GM23338 (cell line): ENCODE data around the gene CEACAM21. TPM values are rescaled to one million over a fixed set of nuclear protein-coding genes. Genes with fewer than 3 reads are reported as not detected.

Experiments
- ATAC-seq: fragments of 200-7000 bp; cut with Tn5 transposase; 3 replicates; pipeline ENCODE4 v1.9.1; 2020
- DNase-seq: peaks from one replicate; pipeline ENCODE4 v3.0.0-alpha.2; 2015; ENCODE audit warnings: low spot score
- H2AFZ ChIP-seq: fragments of 200-600 bp; sonication (generic); 2 replicates; pipeline ENCODE4 v1.8.0; 2016; ENCODE audit warnings: antibody characterized with exemption, mild to moderate bottlenecking, moderate library complexity
- H3F3A ChIP-seq: fragments of 200-600 bp; sonication (generic); replicated peaks from 2 replicates; pipeline ENCODE4 v1.8.0; 2017; ENCODE audit warnings: antibody characterized with exemption, mixed run types, low read depth
- H3K27ac ChIP-seq: fragments of 200-600 bp; sonication (generic); 2 replicates; pipeline ENCODE4 v1.6.1; 2016; ENCODE audit warnings: low read depth
- H3K27me3 ChIP-seq: fragments of 200-600 bp; sonication (generic); 2 replicates; pipeline ENCODE4 v1.8.0; 2016; ENCODE audit warnings: mild to moderate bottlenecking, mixed run types, moderate library complexity; ENCODE audit not compliant: insufficient read depth
- H3K36me3 ChIP-seq: fragments of 200-600 bp; sonication (generic); 2 replicates; pipeline ENCODE4 v1.8.0; 2016; ENCODE audit warnings: mild to moderate bottlenecking; ENCODE audit not compliant: insufficient read depth
- H3K4me1 ChIP-seq: fragments of 200-600 bp; sonication (generic); 2 replicates; pipeline ENCODE4 v1.8.0; 2016; ENCODE audit warnings: mild to moderate bottlenecking, moderate library complexity; ENCODE audit not compliant: insufficient read depth
- H3K4me2 ChIP-seq: fragments of 200-600 bp; sonication (generic); 2 replicates; pipeline ENCODE4 v1.7.1; 2017; ENCODE audit warnings: mixed run types
- H3K4me3 ChIP-seq: fragments of 200-600 bp; sonication (generic); 2 replicates; pipeline ENCODE4 v1.6.1; 2016; ENCODE audit warnings: mixed run types
- H3K79me2 ChIP-seq: fragments of 200-600 bp; sonication (generic); replicated peaks from 2 replicates; pipeline ENCODE4 v1.8.0; 2017; ENCODE audit warnings: mild to moderate bottlenecking; ENCODE audit not compliant: insufficient read depth
- H3K9me2 ChIP-seq: fragments of 200-600 bp; sonication (generic); 2 replicates; pipeline ENCODE4 v1.8.0; 2017; ENCODE audit not compliant: insufficient read depth
- H4K20me1 ChIP-seq: fragments of 200-600 bp; sonication (generic); replicated peaks from 2 replicates; pipeline ENCODE4 v1.8.0; 2017; ENCODE audit warnings: mild to moderate bottlenecking; ENCODE audit not compliant: insufficient read depth
- H3K27ac Mint-ChIP-seq: 2 replicates; pipeline ENCODE4 v1.8.0; 2020; ENCODE audit warnings: inconsistent platforms, mild to moderate bottlenecking, moderate library complexity, mixed read lengths
- H3K27me3 Mint-ChIP-seq: 3 replicates; pipeline ENCODE4 v1.8.0; 2022; ENCODE audit warnings: low read depth, mild to moderate bottlenecking, moderate library complexity, mixed read lengths, inconsistent platforms; ENCODE audit not compliant: insufficient read depth, poor library complexity
- H3K36me3 Mint-ChIP-seq: 3 replicates; pipeline ENCODE4 v1.8.0; 2021; ENCODE audit warnings: low read depth, mild to moderate bottlenecking, inconsistent platforms, moderate library complexity, mixed read lengths
- H3K4me1 Mint-ChIP-seq: 3 replicates; pipeline ENCODE4 v1.8.0; 2020; ENCODE audit warnings: mild to moderate bottlenecking, inconsistent platforms, mixed read lengths
- H3K4me3 Mint-ChIP-seq: 3 replicates; pipeline ENCODE4 v1.8.0; 2021; ENCODE audit warnings: moderate library complexity, mild to moderate bottlenecking, inconsistent platforms, mixed read lengths
- H3K9me3 Mint-ChIP-seq: 3 replicates; pipeline ENCODE4 v1.8.0; 2020; ENCODE audit warnings: moderate library complexity, mild to moderate bottlenecking, inconsistent platforms, mixed read lengths
- CREB1 ChIP-seq: fragments of 250-450 bp; sonication (Bioruptor Pico); IDR thresholded peaks from 2 replicates; pipeline ENCODE4 v1.5.0; 2020; ENCODE audit warnings: low read depth, mild to moderate bottlenecking, moderate library complexity
- EZH2 ChIP-seq: fragments of 200-600 bp; sonication (generic); IDR thresholded peaks from one replicate; pipeline ENCODE4 v1.8.0; 2017; ENCODE audit warnings: antibody characterized with exemption, mild to moderate bottlenecking, low read depth; ENCODE audit not compliant: unreplicated experiment
- EZH2phosphoT487 ChIP-seq: fragments of 200-600 bp; sonication (generic); IDR thresholded peaks from one replicate; pipeline ENCODE4 v1.8.1; 2018; ENCODE audit warnings: antibody characterized with exemption; ENCODE audit not compliant: unreplicated experiment
- JUNB ChIP-seq: IDR thresholded peaks from one replicate; pipeline ENCODE4 v1.6.1; 2016; ENCODE audit warnings: antibody characterized with exemption; ENCODE audit not compliant: unreplicated experiment
- NANOG ChIP-seq: IDR thresholded peaks from 2 replicates; pipeline ENCODE4 v1.6.1; 2016; ENCODE audit warnings: antibody characterized with exemption, borderline replicate concordance
- STAT1 ChIP-seq: IDR thresholded peaks from one replicate; pipeline ENCODE4 v1.6.1; 2016; ENCODE audit warnings: antibody characterized with exemption; ENCODE audit not compliant: unreplicated experiment
- ZNF114 ChIP-seq: fragments of 250-450 bp; sonication (Bioruptor Pico); IDR thresholded peaks from 2 replicates; pipeline ENCODE4 v1.5.0; 2020; ENCODE audit warnings: mild to moderate bottlenecking, moderate library complexity
- ZNF331 ChIP-seq: fragments of 250-450 bp; sonication (Bioruptor Pico); IDR thresholded peaks from 2 replicates; pipeline ENCODE4 v1.5.0; 2020; ENCODE audit warnings: low read depth, mild to moderate bottlenecking, moderate library complexity
- ZNF462 ChIP-seq: fragments of 250-450 bp; sonication (Bioruptor Pico); IDR thresholded peaks from 2 replicates; pipeline ENCODE4 v1.5.0; 2020; ENCODE audit warnings: mild to moderate bottlenecking, moderate library complexity
- polyA plus RNA-seq: library from polyadenylated mRNA; unstranded; fragments of >200 nt; fragmentation: Nextera tagmentation; extraction: Ambion mirVana; gene quantifications from 2 replicates; pipeline ENCODE4 v1.2.1, GENCODE V29; 2016
- total RNA-seq: library from RNA; depleted of rRNA; stranded (reverse); fragments of >200 nt; shearing (Covaris generic); gene quantifications from 2 replicates; pipeline ENCODE4 v1.2.3, GENCODE V29; 2014
- TF ChIP-seq, protein P1 (sequence below): IDR thresholded peaks from 2 replicates; pipeline ENCODE4 v1.6.1; 2016; ENCODE audit warnings: antibody characterized with exemption
- TF ChIP-seq, protein P2 (sequence below), 2 experiments: fragments of 200-600 bp in 1 of 2; sonication (generic) in 1 of 2; conservative IDR thresholded peaks; 2 replicates each; pipeline versions ENCODE4 v1.5.1 to v1.6.1; 2016 to 2017; ENCODE audit warnings: antibody characterized with exemption in 2 of 2, low read depth in 2 of 2, mild to moderate bottlenecking in 2 of 2, moderate library complexity in 1 of 2

CEACAM21 gene
- total and polyA plus RNA-seq, 2 experiments from 2014 or later, result not detected

DNA sequence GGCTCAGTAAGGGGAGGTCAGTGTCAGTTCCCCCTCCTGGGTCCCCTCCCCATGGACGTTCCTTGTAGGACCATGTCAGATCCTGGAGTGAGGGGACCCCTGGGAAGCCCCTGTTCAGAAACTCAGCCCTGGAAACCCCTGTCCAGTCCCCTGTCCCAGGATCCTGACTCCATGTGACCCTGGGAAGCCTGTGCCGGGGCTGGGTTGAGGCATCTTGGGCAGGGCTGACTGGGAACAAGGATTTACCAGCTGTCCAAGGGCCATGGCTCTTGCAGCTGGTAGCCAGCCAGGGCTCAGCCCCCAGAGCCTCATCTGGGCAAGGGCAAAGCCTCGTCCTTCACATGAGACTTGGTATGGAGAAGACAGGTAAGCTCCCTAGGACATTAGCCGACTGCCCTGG lies 25.8 kb downstream of the CEACAM21 start:
- Mint-ChIP-seq H3K27ac (no peak overlapping the region), H3K36me3 (no peaks in the 10 kb centered on the region), H3K4me3 (no peak overlapping the region), H3K9me3 (no peaks in the 10 kb centered on the region), H3K27me3 (peaks cover 41% of the 10 kb centered on the region), H3K4me1 (peaks cover 16% of the 10 kb centered on the region)
- DNase-seq (no peak), ATAC-seq (no peak)
- no peaks in the 10 kb centered on the region for H3K36me3 ChIP-seq
- no peak overlapping the region for H3K27ac ChIP-seq
- no peak for TF ChIP-seq ZNF331
- TF ChIP-seq STAT1, result no peak
- no peak for TF ChIP-seq NANOG
- no peaks in the 10 kb centered on the region for H3K9me2 ChIP-seq
- no peaks in the 10 kb centered on the region for H3F3A ChIP-seq
- no peak overlapping the region for H3K4me3 ChIP-seq
- H3K4me1 ChIP-seq, result peaks cover 13% of the 10 kb centered on the region
- H3K27me3 ChIP-seq, result peaks cover 79% of the 10 kb centered on the region
- H2AFZ ChIP-seq, result no peak overlapping the region
- H4K20me1 ChIP-seq, result no peaks in the 10 kb centered on the region; the same call in 1 of the 2 replicates
- H3K4me2 ChIP-seq, result no peak overlapping the region
- no peaks in the 10 kb centered on the region for H3K79me2 ChIP-seq

- H3K4me1 Mint-ChIP-seq, result peaks cover 7% of the 10 kb centered on the region
- no peak overlapping the region for H3K27ac Mint-ChIP-seq
- no peaks in the 10 kb centered on the region for H3K9me3 Mint-ChIP-seq
- TF ChIP-seq STAT1, result no peak
- TF ChIP-seq ZNF331, result no peak
- no peak for TF ChIP-seq ZNF462 (CRISPR knock-in tag)
- no peak for TF ChIP-seq ZNF114 (CRISPR knock-in tag)
- TF ChIP-seq, protein P1, sequence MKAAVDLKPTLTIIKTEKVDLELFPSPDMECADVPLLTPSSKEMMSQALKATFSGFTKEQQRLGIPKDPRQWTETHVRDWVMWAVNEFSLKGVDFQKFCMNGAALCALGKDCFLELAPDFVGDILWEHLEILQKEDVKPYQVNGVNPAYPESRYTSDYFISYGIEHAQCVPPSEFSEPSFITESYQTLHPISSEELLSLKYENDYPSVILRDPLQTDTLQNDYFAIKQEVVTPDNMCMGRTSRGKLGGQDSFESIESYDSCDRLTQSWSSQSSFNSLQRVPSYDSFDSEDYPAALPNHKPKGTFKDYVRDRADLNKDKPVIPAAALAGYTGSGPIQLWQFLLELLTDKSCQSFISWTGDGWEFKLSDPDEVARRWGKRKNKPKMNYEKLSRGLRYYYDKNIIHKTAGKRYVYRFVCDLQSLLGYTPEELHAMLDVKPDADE, result no peak
- TF ChIP-seq EZH2phosphoT487, result no peak
- TF ChIP-seq CREB1 (CRISPR knock-in tag), result no peak
- TF ChIP-seq JUNB, result no peak
- no peak for TF ChIP-seq EZH2
- TF ChIP-seq, protein P2, sequence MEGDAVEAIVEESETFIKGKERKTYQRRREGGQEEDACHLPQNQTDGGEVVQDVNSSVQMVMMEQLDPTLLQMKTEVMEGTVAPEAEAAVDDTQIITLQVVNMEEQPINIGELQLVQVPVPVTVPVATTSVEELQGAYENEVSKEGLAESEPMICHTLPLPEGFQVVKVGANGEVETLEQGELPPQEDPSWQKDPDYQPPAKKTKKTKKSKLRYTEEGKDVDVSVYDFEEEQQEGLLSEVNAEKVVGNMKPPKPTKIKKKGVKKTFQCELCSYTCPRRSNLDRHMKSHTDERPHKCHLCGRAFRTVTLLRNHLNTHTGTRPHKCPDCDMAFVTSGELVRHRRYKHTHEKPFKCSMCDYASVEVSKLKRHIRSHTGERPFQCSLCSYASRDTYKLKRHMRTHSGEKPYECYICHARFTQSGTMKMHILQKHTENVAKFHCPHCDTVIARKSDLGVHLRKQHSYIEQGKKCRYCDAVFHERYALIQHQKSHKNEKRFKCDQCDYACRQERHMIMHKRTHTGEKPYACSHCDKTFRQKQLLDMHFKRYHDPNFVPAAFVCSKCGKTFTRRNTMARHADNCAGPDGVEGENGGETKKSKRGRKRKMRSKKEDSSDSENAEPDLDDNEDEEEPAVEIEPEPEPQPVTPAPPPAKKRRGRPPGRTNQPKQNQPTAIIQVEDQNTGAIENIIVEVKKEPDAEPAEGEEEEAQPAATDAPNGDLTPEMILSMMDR (conservative IDR thresholded peaks at IDR 0.05; ENCODE audit: low read depth in 2 of 2), result no peak
Measured at GRCh38 chr19:41604831-41605230, 28.9 kb downstream of the CEACAM21 start.

More at GRCh38 chr19:41604831-41605230, 28.9 kb downstream of the CEACAM21 start:
- H3K4me3 Mint-ChIP-seq, result no peak overlapping the region
- no peak overlapping the region for H3K27ac ChIP-seq
- H2AFZ ChIP-seq, result no peak overlapping the region
- H4K20me1 ChIP-seq, result no peaks in the 10 kb centered on the region; the same call in 1 of the 2 replicates
- H3F3A ChIP-seq, result no peaks in the 10 kb centered on the region
- no peaks in the 10 kb centered on the region for H3K9me2 ChIP-seq
- H3K36me3 ChIP-seq, result no peaks in the 10 kb centered on the region
- no peaks in the 10 kb centered on the region for H3K36me3 Mint-ChIP-seq
- H3K4me2 ChIP-seq, result no peak overlapping the region
- peaks cover 37% of the 10 kb centered on the region for H3K27me3 Mint-ChIP-seq
- peaks cover 1% of the 10 kb centered on the region for H3K4me1 ChIP-seq
- peaks cover 89% of the 10 kb centered on the region for H3K27me3 ChIP-seq
- ATAC-seq (no peak), DNase-seq (no peak)
- no peak overlapping the region for H3K4me3 ChIP-seq
- H3K79me2 ChIP-seq, result no peaks in the 10 kb centered on the region
